OCI-LY1 (cell line): Measurements from ENCODE around the gene ATP5PO.

ENCODE experiments used
- EZH2 ChIP-seq: fragments of 200-600 bp; sonication (generic), shearing (Covaris generic); IDR thresholded peaks from 2 replicates; pipeline ENCODE4 v1.8.0; 2017; ENCODE audit warnings: borderline replicate concordance, mixed run types, mild to moderate bottlenecking, antibody characterized with exemption, low read length, moderate library complexity, mixed read lengths
- TF ChIP-seq, protein P1 (sequence below): fragments of 200-600 bp; sonication (generic), shearing (Covaris generic); IDR thresholded peaks from 2 replicates; pipeline ENCODE4 v1.5.1; 2017; ENCODE audit warnings: mild to moderate bottlenecking, antibody characterized with exemption, low read length, moderate library complexity, mixed read lengths

DNA sequence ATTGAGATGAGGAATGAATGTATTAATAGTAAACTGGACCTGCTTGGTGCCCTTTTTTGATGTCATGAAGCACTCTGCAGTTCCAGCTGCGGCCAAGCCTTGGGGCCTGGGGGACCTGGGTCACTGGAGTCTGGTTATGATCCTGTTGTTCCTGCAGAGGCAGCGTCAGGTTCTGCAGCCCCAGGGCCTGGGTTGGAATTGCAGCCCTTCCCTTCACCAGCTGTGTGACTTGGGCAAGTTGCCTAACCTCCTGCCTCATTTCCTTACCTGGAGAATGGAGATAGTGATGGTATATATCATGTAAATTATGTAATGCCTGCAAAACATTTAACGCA is 9.1 kb upstream of the ATP5PO start:
- TF ChIP-seq, protein P1, sequence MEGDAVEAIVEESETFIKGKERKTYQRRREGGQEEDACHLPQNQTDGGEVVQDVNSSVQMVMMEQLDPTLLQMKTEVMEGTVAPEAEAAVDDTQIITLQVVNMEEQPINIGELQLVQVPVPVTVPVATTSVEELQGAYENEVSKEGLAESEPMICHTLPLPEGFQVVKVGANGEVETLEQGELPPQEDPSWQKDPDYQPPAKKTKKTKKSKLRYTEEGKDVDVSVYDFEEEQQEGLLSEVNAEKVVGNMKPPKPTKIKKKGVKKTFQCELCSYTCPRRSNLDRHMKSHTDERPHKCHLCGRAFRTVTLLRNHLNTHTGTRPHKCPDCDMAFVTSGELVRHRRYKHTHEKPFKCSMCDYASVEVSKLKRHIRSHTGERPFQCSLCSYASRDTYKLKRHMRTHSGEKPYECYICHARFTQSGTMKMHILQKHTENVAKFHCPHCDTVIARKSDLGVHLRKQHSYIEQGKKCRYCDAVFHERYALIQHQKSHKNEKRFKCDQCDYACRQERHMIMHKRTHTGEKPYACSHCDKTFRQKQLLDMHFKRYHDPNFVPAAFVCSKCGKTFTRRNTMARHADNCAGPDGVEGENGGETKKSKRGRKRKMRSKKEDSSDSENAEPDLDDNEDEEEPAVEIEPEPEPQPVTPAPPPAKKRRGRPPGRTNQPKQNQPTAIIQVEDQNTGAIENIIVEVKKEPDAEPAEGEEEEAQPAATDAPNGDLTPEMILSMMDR = no peak
- TF ChIP-seq EZH2 = no peak
